Ovary (tissue), 3 donors: ENCODE results near the gene PCNA.

Source experiments
- POLR2A ChIP-seq: fragments of 450-650 bp; IDR thresholded peaks from one replicate; pipeline ENCODE4 v1.6.1; 2017; ENCODE audit warnings: antibody characterized with exemption, mild to moderate bottlenecking, moderate library complexity
- TF ChIP-seq, protein P1 (sequence below), 3 donors: fragments of 450-650 bp in 2 of 3; fragments of 200-600 bp in 1 of 3; IDR thresholded peaks; one replicate each; pipeline versions ENCODE4 v1.5.1 to v1.8.0; 2016 to 2022; ENCODE audit warnings: antibody characterized with exemption in 3 of 3, mild to moderate bottlenecking in 1 of 3
- donor health status: DM: no; HTN: no; CAD: no.

DNA sequence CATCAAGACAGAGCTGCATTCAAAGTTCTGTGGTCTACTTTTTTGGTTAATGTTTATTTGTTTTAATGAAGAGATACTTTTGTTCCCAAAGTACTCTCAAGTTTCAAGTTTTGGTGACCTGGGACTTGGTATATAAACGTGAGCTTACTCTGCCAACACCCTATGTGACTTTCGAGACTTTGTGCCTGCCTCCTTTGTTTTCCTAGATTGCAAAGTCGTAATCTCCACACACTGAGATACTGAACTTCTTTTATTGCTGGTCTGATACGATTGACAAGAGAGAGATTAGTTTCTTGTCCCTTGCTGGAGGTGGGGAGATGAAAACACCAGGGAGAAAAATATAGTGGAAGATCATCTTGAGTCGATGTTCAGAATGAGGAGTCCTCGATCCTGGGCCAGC lies 27.9 kb downstream of the PCNA start:
- TF ChIP-seq, protein P1, sequence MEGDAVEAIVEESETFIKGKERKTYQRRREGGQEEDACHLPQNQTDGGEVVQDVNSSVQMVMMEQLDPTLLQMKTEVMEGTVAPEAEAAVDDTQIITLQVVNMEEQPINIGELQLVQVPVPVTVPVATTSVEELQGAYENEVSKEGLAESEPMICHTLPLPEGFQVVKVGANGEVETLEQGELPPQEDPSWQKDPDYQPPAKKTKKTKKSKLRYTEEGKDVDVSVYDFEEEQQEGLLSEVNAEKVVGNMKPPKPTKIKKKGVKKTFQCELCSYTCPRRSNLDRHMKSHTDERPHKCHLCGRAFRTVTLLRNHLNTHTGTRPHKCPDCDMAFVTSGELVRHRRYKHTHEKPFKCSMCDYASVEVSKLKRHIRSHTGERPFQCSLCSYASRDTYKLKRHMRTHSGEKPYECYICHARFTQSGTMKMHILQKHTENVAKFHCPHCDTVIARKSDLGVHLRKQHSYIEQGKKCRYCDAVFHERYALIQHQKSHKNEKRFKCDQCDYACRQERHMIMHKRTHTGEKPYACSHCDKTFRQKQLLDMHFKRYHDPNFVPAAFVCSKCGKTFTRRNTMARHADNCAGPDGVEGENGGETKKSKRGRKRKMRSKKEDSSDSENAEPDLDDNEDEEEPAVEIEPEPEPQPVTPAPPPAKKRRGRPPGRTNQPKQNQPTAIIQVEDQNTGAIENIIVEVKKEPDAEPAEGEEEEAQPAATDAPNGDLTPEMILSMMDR (IDR thresholded peaks at IDR 0.05) = no peak
- no peak for TF ChIP-seq POLR2A
